ENCODE measurements around the gene KCNMB1.

- no peak for TF ChIP-seq SRSF1 (optimal IDR thresholded peaks at IDR 0.05; ENCODE audit: low read depth, low read length)
- TF ChIP-seq UBTF (CRISPR knock-in tag; IDR thresholded peaks at IDR 0.05): no peak
- TF ChIP-seq TFE3 (CRISPR knock-in tag; IDR thresholded peaks at IDR 0.05): no peak
- no peak for TF ChIP-seq ZGPAT (CRISPR knock-in tag; IDR thresholded peaks at IDR 0.05)
- no peak for TF ChIP-seq CTCF (CRISPR knock-in tag; IDR thresholded peaks at IDR 0.05)
- no peak for TF ChIP-seq GABPB1 (CRISPR knock-in tag; IDR thresholded peaks at IDR 0.05)
- no peak for TF ChIP-seq MED1 (CRISPR knock-in tag; IDR thresholded peaks at IDR 0.05)
- no peak for TF ChIP-seq ZNF788 (CRISPR knock-in tag; IDR thresholded peaks at IDR 0.05; ENCODE audit: borderline replicate concordance)
- TF ChIP-seq PREB (CRISPR knock-in tag; IDR thresholded peaks at IDR 0.05): no peak
Measured at GRCh38 chr5:170362656-170363055, 26.5 kb downstream of the KCNMB1 start.
